ENCODE measurements around the gene PSMA3.

PSMA3 gene

GRCh38 chr14:58299401-58300330 lies 55.0 kb downstream of the PSMA3 start:
- FAIRE-seq, result peak; percentile 64

GRCh38 chr14:58301416-58301815 lies 56.8 kb downstream of the PSMA3 start:
- FAIRE-seq, result no peak

GRCh38 chr14:58305730-58306129 lies 61.1 kb downstream of the PSMA3 start:
- no peak for FAIRE-seq

- no peak for FAIRE-seq
Measured at GRCh38 chr14:58307597-58308316, 63.1 kb downstream of the PSMA3 start.

GRCh38 chr14:58309086-58309485 lies 64.4 kb downstream of the PSMA3 start:
- no peak for FAIRE-seq

- no peak for FAIRE-seq
Measured at GRCh38 chr14:58313699-58314098, 69.1 kb downstream of the PSMA3 start.

GRCh38 chr14:58315606-58316005 lies 71.0 kb downstream of the PSMA3 start:
- FAIRE-seq, result no peak

Measured in endometrium (tissue), 2 donors.